Upper lobe of right lung (tissue), 1 donor: ENCODE measurements around the gene MACF1. TPM values are rescaled to one million over a fixed set of nuclear protein-coding genes. Genes with fewer than 3 reads are reported as not detected.
"Not testable (repeated sequence)": the region's sequence is repeated elsewhere in the genome, so short reads cannot be mapped to it uniquely, and the experiment has no call there.

ENCODE experiments used
- ATAC-seq: fragments of 200-7000 bp; cut with Tn5 transposase; one replicate; pipeline ENCODE4 v1.9.1; 2020; ENCODE audit warnings: mild to moderate bottlenecking, moderate library complexity
- DNase-seq: peaks from one replicate; pipeline ENCODE4 v3.0.0-alpha.2; 2020
- H3K27ac ChIP-seq: fragments of 200-600 bp; one replicate; pipeline ENCODE4 v1.8.0; 2022
- H3K27me3 ChIP-seq: fragments of 200-600 bp; one replicate; pipeline ENCODE4 v1.8.0; 2022; ENCODE audit warnings: mild to moderate bottlenecking
- H3K36me3 ChIP-seq: fragments of 200-600 bp; one replicate; pipeline ENCODE4 v1.8.0; 2022
- H3K4me1 ChIP-seq: fragments of 200-600 bp; one replicate; pipeline ENCODE4 v1.8.0; 2022
- H3K4me3 ChIP-seq: fragments of 200-600 bp; one replicate; pipeline ENCODE4 v1.8.0; 2022; ENCODE audit warnings: mild to moderate bottlenecking
- H3K9me3 ChIP-seq: fragments of 200-600 bp; one replicate; pipeline ENCODE4 v1.8.0; 2022
- intact Hi-C: fragments of 100-400 bp; cut with DNase I; formaldehyde crosslinking; loops from one replicate; pipeline ENCODE4 v1.11.0; 2022
- total RNA-seq: library from RNA; stranded (reverse); fragmentation: NEBNext Ultra II Directional; extraction: Animal tissue kit (Norgen Biotek cat#: 25700); gene quantifications from one replicate; pipeline ENCODE4 v1.2.1, GENCODE V29; 2021
- TF ChIP-seq, protein P1 (sequence below): fragments of 200-600 bp; IDR thresholded peaks from one replicate; pipeline ENCODE4 v1.8.0; 2022; ENCODE audit warnings: antibody characterized with exemption
- donor health status: DM: no; HTN: yes; CAD: no; lungs with severe emphysema.

MACF1 gene
- total RNA-seq, 1 donor from 2014 or later = 814 TPM

DNA sequence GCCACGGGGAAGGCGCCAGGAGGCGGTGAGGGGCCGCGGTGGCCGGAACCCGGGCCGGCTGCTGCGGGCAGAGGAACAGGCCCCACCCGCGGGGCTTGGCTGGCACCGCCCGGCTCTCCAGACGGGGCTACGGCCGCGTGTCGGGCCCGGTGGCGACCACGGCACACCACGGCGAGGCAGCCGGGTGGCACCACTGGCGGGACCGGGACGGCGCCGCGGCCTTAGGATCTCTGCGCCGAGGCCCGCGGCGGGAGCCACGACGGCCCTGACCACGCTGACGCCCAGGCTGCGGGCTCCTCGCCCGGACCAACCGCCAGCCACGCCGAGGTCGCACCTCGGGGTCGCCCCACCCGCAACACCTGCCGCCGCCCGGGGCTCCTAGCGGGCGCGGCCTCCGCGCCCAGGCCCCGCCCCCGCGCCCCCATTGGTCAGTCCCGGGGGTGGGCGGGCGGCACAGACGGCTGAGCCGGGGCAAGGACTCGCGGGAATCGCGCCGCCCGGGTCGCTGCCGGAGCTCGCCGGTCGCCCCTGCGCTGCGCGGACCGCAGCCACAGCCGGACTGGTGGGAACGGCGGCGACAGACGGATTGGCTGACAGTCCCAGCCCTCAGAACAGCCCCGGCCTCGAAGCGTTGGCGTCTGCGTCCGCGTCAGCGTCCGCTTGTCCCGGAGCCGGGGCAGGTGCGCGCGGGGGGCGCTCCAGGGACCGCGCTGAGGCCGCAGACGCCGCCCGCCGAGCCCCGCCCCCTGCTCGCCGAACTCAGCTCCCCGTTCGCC lies 286.8 kb downstream of the MACF1 start, which contains the start of gene BMP8A:
Gene BMP8A, plus strand, starts transcription at position 491 of the 776 bp plus-strand sequence. CDS start 356 bp downstream, outside the sequence.
- Histone ChIP-seq H3K36me3 (peaks cover 17% of the 10 kb centered on the region), H3K9me3 (no peaks in the 10 kb centered on the region), H3K4me3 (peak within 1 kb of the TSS; percentile 51), H3K4me1 (peaks cover 6% of the 10 kb centered on the region), H3K27me3 (peaks cover 19% of the 10 kb centered on the region), H3K27ac (no peak within 1 kb of the TSS)
- DNase-seq = peak; percentile 85
- TF ChIP-seq, protein P1, sequence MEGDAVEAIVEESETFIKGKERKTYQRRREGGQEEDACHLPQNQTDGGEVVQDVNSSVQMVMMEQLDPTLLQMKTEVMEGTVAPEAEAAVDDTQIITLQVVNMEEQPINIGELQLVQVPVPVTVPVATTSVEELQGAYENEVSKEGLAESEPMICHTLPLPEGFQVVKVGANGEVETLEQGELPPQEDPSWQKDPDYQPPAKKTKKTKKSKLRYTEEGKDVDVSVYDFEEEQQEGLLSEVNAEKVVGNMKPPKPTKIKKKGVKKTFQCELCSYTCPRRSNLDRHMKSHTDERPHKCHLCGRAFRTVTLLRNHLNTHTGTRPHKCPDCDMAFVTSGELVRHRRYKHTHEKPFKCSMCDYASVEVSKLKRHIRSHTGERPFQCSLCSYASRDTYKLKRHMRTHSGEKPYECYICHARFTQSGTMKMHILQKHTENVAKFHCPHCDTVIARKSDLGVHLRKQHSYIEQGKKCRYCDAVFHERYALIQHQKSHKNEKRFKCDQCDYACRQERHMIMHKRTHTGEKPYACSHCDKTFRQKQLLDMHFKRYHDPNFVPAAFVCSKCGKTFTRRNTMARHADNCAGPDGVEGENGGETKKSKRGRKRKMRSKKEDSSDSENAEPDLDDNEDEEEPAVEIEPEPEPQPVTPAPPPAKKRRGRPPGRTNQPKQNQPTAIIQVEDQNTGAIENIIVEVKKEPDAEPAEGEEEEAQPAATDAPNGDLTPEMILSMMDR = no peak
- intact Hi-C loops = no loop called here
- ATAC-seq = peak; percentile 87

DNA sequence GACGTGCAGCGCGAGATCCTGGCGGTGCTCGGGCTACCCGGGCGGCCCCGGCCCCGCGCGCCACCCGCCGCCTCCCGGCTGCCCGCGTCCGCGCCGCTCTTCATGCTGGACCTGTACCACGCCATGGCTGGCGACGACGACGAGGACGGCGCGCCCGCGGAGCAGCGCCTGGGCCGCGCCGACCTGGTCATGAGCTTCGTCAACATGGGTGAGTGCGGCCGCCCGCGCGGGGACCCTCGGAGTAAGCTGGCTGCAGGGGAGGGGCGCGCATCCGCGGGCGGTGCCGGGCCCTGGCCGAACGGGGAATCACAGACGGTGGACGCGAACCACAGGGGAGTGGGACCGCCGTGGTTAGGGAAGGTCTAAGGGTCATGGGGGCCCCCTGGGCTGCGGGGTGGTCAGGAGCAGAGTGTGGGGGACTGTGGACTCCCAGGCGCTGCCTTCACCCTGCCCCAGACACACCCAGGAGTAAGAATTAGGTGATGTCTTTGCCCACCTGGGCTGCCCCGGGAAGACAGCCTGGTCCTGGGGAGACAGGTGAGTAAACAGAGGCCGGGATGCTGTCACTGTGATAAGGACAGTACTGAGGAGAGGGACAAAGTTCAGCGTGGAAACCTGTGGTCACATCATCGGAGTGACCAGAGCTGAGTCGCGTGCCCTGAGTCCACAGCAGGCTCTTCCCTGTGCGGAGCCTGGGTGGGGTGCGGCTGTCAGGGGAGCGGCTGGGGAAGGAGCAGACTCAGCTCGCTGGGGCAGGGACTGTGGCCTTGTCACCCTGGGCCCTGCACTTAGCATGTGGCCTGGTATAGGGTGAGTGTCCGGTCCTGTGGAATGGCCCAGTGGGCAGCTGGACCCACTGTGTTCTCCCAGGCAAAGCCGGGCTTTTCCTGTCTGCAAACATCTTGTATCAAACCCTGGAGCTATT lies 287.9 kb downstream of the MACF1 start:
- H3K4me3 ChIP-seq, ATAC-seq, H3K36me3 ChIP-seq, DNase-seq, H3K9me3 ChIP-seq, H3K27ac ChIP-seq, H3K4me1 ChIP-seq, intact Hi-C loops: not testable (repeated sequence)
- peaks cover 19% of the 10 kb centered on the region for H3K27me3 ChIP-seq

GRCh38 chr1:39493043-39493810 lies 288.7 kb downstream of the MACF1 start:
- peaks cover 19% of the 10 kb centered on the region for H3K27me3 ChIP-seq
- H3K9me3 ChIP-seq, DNase-seq, H3K27ac ChIP-seq, H3K4me1 ChIP-seq, intact Hi-C loops, ATAC-seq, H3K4me3 ChIP-seq, H3K36me3 ChIP-seq: not testable (repeated sequence)

DNA sequence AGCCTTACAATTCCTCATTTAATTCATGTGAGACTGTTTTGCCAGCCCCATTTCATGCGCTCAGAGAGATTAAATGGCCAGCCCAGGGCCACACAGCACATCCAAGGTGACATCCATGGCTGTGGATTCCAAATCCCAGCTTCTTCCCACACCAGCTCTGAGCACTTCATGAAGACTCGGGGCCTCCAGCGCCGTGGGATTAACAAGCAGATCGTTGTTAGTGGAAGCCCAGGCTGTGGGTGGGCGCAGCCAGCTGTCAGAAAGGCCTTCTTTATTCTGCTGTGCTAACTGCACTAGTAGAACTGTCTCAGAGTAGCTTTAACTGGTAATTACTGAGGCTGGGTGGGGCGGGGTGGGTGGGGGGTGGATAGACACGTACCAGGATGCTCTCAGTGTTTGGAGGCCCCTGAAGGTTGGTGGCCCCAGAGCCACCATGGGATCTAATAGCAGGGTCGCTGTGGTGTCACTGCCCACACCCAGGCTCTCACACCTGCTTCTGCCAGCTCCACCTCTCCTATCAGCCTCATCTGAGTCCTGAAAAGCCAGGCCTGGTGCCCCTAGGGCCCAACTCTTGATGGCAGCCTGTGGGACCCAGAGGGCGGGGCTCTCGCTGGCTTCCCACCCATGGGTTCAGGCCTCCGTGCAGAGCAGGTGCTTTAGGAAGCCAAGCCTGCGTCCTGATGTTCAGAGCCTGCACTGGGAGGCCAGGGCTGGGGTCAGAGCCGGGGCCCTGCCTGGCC lies 290.3 kb downstream of the MACF1 start:
- no peak for DNase-seq
- H3K27me3 ChIP-seq = peaks cover 19% of the 10 kb centered on the region
- TF ChIP-seq, protein P1 = no peak
- peaks cover 6% of the 10 kb centered on the region for H3K4me1 ChIP-seq
- no peak for ATAC-seq
- H3K4me3 ChIP-seq = no peak overlapping the region
- H3K9me3 ChIP-seq = no peaks in the 10 kb centered on the region
- H3K36me3 ChIP-seq = no peaks in the 10 kb centered on the region
- no peak overlapping the region for H3K27ac ChIP-seq
- intact Hi-C loops = no loop called here

DNA sequence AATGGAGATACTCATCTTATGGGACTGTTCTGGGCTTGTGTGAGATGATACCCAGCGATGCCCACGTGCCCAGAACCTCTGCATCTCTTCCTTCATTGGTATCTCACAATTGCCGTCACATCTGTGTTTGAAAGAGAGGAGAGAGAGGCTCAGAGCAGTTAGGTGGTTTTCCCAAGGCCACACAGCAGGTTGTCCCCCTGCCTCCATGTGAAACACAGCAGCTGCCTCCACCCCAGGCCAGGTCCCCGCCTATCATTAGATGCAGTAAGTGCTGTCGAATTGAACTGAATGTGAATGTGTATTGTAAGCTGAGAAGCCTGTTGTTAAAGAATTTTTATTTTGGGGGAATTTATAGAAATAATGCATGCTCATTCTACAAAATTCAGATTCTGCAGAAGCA lies 292.0 kb downstream of the MACF1 start:
- ATAC-seq, intact Hi-C loops, H3K36me3 ChIP-seq, H3K4me1 ChIP-seq, H3K27ac ChIP-seq, H3K9me3 ChIP-seq, DNase-seq, H3K4me3 ChIP-seq: not testable (repeated sequence)
- peaks cover 19% of the 10 kb centered on the region for H3K27me3 ChIP-seq

DNA sequence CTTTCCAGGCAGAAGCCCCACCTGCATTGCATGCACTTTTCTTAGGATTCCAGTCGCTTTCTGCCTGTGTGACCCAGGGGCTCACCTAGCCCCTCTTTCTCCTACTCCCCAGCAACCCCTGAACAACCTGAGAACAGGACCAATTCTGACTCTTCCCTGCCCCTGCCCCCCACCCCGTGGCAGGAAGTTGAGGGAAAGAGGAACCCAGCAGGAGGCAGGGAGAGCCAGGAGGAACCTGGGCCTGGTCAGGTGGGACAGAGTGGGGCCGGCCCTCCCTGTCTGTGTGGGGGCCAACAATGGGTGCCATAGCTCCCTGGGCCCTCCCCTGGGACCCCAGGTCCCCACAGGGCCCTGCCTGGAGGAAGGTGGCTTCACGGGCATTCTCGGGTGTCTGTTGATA lies 293.1 kb downstream of the MACF1 start:
- peaks cover 14% of the 10 kb centered on the region for H3K27me3 ChIP-seq
- no peaks in the 10 kb centered on the region for H3K4me1 ChIP-seq
- DNase-seq (no peak), ATAC-seq (peak; percentile 16)
- TF ChIP-seq, protein P1 = no peak
- H3K36me3 ChIP-seq = no peaks in the 10 kb centered on the region
- no peaks in the 10 kb centered on the region for H3K9me3 ChIP-seq
- no peak overlapping the region for H3K4me3 ChIP-seq
- H3K27ac ChIP-seq = no peak overlapping the region
- intact Hi-C loops = no loop called here

- DNase-seq, H3K27me3 ChIP-seq, H3K36me3 ChIP-seq, H3K9me3 ChIP-seq, H3K27ac ChIP-seq, H3K4me3 ChIP-seq, ATAC-seq, intact Hi-C loops, H3K4me1 ChIP-seq: not testable (repeated sequence)
Observed at GRCh38 chr1:39498096-39498710, 293.7 kb downstream of the MACF1 start.

DNA sequence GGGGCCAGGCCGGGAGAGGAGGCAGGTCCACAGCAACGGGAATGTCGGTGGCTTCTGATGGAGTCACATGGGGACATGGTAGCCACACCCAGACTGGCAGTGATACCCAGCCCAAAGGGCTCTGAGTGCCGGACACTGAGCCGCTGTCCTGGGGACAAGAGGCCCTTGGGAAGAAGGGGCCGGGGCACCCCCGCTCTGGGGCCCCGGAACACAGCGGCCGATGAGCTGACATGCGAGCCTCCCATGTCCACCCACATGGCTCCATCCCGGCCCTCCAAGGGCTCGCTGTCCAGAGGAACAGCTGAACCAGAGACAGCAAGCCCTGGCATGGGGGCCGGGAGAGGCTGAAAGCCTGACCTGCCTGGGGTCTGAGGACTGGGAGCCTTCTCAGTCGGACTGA lies 294.3 kb downstream of the MACF1 start:
- H3K27me3 ChIP-seq, H3K36me3 ChIP-seq, H3K27ac ChIP-seq, H3K4me1 ChIP-seq, intact Hi-C loops, ATAC-seq, DNase-seq, H3K9me3 ChIP-seq, H3K4me3 ChIP-seq: not testable (repeated sequence)
